ENCODE results near the gene HGS.

Gene HGS

GRCh38 chr17:81656118-81656743 is 27.6 kb upstream of the HGS start, which contains the start of gene PDE6G:
Gene PDE6G, minus strand, starts transcription at chr17:81656542. Its CDS starts 3,237 bp downstream, at chr17:81653305.
- TF ChIP-seq CTCF (conservative IDR thresholded peaks at IDR 0.05; ENCODE audit: low read depth, low read length) = no peak
- DNase-seq (ENCODE audit: low read depth) = no peak
- H3K4me3 ChIP-seq (ENCODE audit: low read length) = no peak within 1 kb of the TSS

DNA sequence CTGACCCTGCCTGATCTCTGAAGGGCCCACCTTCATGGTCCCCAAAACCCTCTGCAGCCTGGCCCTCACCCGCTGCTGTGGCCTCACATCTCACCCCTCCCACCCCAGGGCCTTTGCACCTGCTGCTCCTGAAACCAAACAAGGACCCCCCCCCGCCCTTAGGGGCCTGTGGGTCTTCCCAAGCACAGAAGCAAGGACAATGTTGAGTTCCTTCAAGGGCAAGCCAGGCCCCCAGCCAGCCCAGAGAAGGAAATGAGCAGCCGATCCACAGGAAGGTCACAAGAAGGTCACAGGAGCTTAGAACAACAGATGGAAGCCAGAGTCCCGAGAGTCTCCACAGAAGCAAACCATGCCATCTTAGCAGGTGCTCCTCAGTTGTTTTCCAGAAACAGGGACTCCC is 27.0 kb upstream of the HGS start:
- H3K4me3 ChIP-seq (ENCODE audit: low read length) = no peak overlapping the region
- TF ChIP-seq CTCF (conservative IDR thresholded peaks at IDR 0.05; ENCODE audit: low read depth, low read length) = no peak
- DNase-seq (ENCODE audit: low read depth) = no peak

GRCh38 chr17:81659038-81659437 is 24.8 kb upstream of the HGS start:
- no peak overlapping the region for H3K4me3 ChIP-seq (ENCODE audit: low read length)
- DNase-seq (ENCODE audit: low read depth) = no peak

DNA sequence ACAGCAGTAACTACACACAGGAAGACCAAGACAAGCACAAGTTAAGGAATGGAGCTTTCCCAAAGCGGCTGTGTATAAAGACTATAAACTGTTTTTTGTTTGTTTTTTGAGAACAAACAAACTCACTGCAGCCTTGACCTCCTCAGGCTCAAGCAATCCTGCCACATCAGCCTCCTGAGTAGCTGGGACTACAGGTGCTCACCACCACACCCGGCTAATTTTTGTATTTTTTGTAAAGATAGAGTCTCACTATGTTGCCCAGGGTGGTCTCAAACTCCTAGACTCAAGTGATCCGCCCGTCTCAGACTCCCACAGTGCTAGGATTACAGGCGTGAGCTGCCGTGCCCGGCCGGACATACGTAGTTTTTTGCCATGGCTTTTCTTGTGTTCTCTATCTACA is 23.4 kb upstream of the HGS start:
- no peak for DNase-seq (ENCODE audit: low read depth)
- no peak for TF ChIP-seq CTCF (conservative IDR thresholded peaks at IDR 0.05; ENCODE audit: low read depth, low read length)

More at GRCh38 chr17:81659038-81659437, 24.8 kb upstream of the HGS start:
- no peak for TF ChIP-seq CTCF (conservative IDR thresholded peaks at IDR 0.05; ENCODE audit: low read depth, low read length)

GRCh38 chr17:81662002-81662401 is 21.8 kb upstream of the HGS start:
- H3K4me3 ChIP-seq (ENCODE audit: low read length) = no peak overlapping the region
- DNase-seq (ENCODE audit: low read depth) = no peak
- no peak for TF ChIP-seq CTCF (conservative IDR thresholded peaks at IDR 0.05; ENCODE audit: low read depth, low read length)

More for the DNA sequence above, 23.4 kb upstream of the HGS start:
- no peak overlapping the region for H3K4me3 ChIP-seq (ENCODE audit: low read length)

DNA sequence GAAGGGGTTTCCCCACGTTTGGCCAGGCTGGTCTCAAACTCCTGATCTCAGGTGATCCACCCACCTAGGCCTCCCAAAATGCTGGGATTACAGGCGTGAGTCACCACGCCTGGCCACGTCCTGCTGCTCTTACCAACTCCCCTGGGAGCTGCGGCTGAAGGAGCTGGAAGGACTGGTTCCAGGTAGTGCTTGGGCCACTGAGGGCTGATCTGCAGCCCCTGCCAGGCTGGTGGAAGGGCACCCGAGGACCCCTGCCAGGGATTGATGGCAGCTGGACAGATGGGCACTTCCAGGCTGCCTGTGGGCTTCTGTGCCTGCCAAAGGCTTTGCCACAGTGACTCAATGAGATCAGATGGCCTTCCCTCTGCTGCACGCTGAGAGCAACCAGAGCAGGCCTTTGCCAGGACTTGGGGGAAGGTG is 19.8 kb upstream of the HGS start:
- no peak for TF ChIP-seq CTCF (conservative IDR thresholded peaks at IDR 0.05; ENCODE audit: low read depth, low read length)
- no peak overlapping the region for H3K4me3 ChIP-seq (ENCODE audit: low read length)
- DNase-seq (ENCODE audit: low read depth) = no peak

Measured in retinal pigment epithelial cell (primary cell).